IPS-20b (cell line): Measurements from ENCODE around the gene IFNA8.
A peak's percentile ranks its signal among the peaks of the same experiment; 100 is the strongest.

Source experiments
- H3K27ac ChIP-seq: one replicate; pipeline ENCODE4 v1.5.1; 2013; ENCODE audit warnings: low read length
- H3K27me3 ChIP-seq: 2 replicates; pipeline ENCODE4 v1.6.1; 2013; ENCODE audit warnings: mild to moderate bottlenecking, low read length, inconsistent platforms; ENCODE audit not compliant: insufficient read depth
- H3K36me3 ChIP-seq: 2 replicates; pipeline ENCODE4 v1.6.1; 2013; ENCODE audit warnings: low read depth, mild to moderate bottlenecking, inconsistent platforms, low read length, moderate library complexity; ENCODE audit not compliant: insufficient read depth
- H3K4me1 ChIP-seq: 2 replicates; pipeline ENCODE4 v1.6.1; 2013; ENCODE audit warnings: mild to moderate bottlenecking, control low read depth, inconsistent platforms, low read length, moderate library complexity; ENCODE audit not compliant: insufficient read depth
- H3K4me3 ChIP-seq: 2 replicates; pipeline ENCODE4 v1.5.1; 2013; ENCODE audit warnings: mild to moderate bottlenecking, low read length, inconsistent platforms
- H3K9ac ChIP-seq: 2 replicates; pipeline ENCODE4 v1.6.1; 2013; ENCODE audit warnings: low read depth, mild to moderate bottlenecking, inconsistent platforms, low read length, moderate library complexity
- H3K9me3 ChIP-seq: 2 replicates; pipeline ENCODE4 v1.6.1; 2013; ENCODE audit warnings: mild to moderate bottlenecking, low read depth, low read length, inconsistent platforms; ENCODE audit not compliant: insufficient read depth

Gene IFNA8

DNA sequence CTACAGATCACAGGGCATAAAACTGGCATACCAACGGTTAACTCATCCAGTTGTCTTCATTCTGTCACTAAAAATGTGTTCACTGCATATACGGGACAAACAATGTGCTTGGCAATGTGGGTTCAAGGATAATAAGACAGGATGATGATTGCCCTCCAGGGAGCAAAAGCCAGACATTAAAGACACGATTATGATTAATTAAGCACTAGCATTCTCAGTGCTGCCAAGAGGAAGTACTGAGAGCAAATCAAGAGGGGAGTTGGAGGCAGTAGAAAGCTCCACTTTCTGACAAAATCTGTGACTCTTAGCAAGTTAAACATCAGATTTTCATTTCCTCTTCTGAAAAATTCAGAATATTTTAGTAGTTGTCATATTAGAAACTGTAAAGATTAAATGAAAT is 9.0 kb upstream of the IFNA8 start:
- Histone ChIP-seq H3K4me1 (peaks cover 4% of the 10 kb centered on the region; the same call in 1 of the 2 replicates), H3K9ac (no peak overlapping the region), H3K27ac (no peak overlapping the region), H3K9me3 (no peaks in the 10 kb centered on the region), H3K4me3 (no peak overlapping the region), H3K27me3 (peaks cover 60% of the 10 kb centered on the region), H3K36me3 (no peaks in the 10 kb centered on the region)

DNA sequence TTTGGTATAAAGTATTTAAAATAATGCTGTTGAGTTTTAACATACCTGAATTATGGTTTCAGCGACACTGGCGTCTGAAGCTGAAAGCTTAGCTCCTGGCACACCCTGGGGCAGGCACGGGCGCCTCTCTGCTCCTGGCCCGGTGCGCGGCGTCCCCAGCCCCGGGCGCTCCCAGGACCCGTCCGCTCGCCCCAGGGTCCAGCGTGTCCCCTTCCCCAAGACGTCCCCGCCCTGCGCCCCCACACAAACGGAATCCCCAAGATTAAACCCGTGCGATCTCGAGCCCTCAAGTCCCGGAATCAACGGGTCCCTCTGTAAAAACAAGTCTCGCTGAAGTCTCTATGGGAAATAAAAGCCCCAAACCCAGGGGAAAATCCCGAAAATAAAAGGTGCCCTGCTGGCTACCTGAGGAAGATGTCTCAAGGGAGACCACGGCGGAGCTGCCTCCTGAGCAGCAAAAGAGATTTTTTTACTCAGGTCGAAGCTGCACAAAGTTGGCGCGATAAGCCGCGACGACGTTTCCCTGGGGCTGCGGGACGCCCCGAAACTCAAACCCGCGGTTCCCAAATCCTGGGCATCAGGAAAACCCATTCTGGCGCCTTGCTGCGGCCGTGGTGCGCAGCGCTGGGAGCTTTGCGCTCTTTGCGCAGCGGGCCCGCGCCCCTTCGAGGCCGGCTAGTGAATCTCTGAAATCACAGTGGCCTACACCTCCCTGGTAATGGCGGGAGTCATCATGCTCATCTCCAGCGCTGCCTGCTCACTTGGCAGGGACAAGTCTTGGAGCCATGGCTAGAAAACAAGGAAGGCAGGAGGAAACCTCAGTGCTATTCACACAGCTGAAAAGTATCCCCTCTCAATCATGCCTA is 6.3 kb upstream of the IFNA8 start:
- H3K9me3 ChIP-seq: no peaks in the 10 kb centered on the region
- peak overlapping the region; percentile 32; the same call in 1 of the 2 replicates for H3K9ac ChIP-seq
- H3K27ac ChIP-seq: no peak overlapping the region
- peak overlapping the region; percentile 70 for H3K4me3 ChIP-seq
- H3K36me3 ChIP-seq: no peaks in the 10 kb centered on the region
- peaks cover 33% of the 10 kb centered on the region for H3K27me3 ChIP-seq
- H3K4me1 ChIP-seq: peaks cover 4% of the 10 kb centered on the region; the same call in 1 of the 2 replicates

DNA sequence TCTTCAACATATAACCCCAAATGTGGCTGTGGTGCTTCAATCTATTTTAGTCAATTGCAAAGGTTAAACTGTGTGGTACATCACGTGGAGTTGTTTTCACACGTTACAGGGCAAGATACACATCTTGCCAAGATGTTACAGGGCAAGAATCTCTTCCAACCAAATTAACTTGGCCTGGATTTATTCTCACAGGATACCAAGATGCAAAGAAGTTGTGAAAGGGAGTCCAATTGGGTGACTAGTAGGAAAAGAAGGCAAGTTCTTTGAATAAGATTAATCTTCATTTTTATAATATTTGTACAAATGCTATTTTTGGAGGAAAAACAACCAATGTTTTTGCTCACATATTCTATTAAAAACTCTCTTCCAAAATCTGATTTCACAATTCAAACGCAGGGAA is 4.8 kb upstream of the IFNA8 start:
- peaks cover 32% of the 10 kb centered on the region for H3K27me3 ChIP-seq

DNA sequence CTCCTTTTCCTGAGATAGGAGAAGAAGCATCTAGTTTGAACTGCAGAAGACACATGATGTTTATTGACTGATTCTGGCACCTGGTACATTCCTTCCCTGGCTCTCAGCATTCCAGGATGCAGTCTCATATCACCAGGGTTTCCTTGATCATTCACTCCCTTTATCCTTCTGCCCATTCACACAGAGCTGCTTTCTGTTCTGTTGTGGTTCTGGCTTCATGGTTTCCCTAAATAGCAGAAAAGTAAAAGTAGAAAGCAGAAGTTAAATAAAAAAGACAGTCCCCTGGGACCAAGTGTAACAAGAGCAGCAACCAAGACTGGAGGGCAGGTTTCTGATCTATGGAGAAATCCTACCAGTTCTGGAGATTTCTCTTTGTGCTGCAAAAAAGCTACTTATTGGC is 3.2 kb downstream of the IFNA8 start:
- Histone ChIP-seq H3K9me3 (no peaks in the 10 kb centered on the region), H3K27ac (no peak overlapping the region), H3K9ac (no peak overlapping the region), H3K4me1 (no peaks in the 10 kb centered on the region), H3K27me3 (no peaks in the 10 kb centered on the region; the same call in 1 of the 2 replicates), H3K36me3 (no peaks in the 10 kb centered on the region), H3K4me3 (no peak overlapping the region)

More for the DNA sequence above, 4.8 kb upstream of the IFNA8 start:
- Histone ChIP-seq H3K4me3 (no peak overlapping the region), H3K9me3 (no peaks in the 10 kb centered on the region), H3K4me1 (peaks cover 4% of the 10 kb centered on the region; the same call in 1 of the 2 replicates), H3K27ac (no peak overlapping the region), H3K9ac (no peak overlapping the region), H3K36me3 (no peaks in the 10 kb centered on the region)

DNA sequence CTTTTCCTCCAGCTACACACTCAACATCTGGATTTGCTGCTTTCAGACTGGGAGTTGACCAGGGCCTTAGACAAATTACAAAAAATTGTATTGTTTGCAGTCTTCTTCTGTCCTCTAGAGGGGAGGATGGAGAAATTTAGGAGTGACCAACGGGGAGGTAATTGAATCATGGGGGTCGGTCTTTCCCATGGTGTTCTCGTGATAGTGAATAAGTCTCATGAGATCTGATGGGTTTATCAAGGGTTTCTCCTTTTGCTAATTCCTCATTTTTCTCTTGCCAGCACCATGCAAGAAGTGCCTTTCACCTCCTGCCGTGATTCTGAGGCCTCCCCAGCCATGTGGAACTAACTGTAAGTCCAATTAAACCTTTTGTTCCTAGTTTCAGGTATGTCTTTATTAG is 4.2 kb downstream of the IFNA8 start:
- Histone ChIP-seq H3K4me3 (no peak overlapping the region), H3K4me1 (no peaks in the 10 kb centered on the region), H3K9ac (no peak overlapping the region), H3K27me3 (no peaks in the 10 kb centered on the region; the same call in 1 of the 2 replicates), H3K9me3 (no peaks in the 10 kb centered on the region), H3K27ac (no peak overlapping the region), H3K36me3 (no peaks in the 10 kb centered on the region)

DNA sequence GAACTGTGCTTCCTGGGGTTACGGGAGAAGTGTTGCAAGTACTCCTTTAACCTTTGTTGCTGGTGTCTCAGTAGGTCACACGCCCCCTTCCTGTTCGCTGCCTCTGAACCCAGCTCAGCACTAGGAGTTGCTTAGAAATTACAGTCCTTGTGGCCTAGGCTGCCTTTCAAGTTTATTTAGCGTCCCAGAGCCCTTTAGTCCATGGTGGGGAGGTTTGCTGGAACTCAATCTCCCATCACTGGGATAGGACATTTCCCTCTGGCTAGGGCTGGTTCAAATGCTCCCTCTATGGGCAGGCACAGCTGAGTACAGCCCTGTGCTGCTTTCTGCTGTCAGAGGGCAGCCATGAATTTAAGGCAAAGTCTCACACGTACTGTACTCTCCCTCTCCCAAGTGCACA is 4.7 kb downstream of the IFNA8 start:
- Histone ChIP-seq H3K27me3 (no peaks in the 10 kb centered on the region; the same call in 1 of the 2 replicates), H3K4me1 (no peaks in the 10 kb centered on the region), H3K4me3 (no peak overlapping the region), H3K9ac (no peak overlapping the region), H3K9me3 (no peaks in the 10 kb centered on the region), H3K36me3 (no peaks in the 10 kb centered on the region), H3K27ac (no peak overlapping the region)

DNA sequence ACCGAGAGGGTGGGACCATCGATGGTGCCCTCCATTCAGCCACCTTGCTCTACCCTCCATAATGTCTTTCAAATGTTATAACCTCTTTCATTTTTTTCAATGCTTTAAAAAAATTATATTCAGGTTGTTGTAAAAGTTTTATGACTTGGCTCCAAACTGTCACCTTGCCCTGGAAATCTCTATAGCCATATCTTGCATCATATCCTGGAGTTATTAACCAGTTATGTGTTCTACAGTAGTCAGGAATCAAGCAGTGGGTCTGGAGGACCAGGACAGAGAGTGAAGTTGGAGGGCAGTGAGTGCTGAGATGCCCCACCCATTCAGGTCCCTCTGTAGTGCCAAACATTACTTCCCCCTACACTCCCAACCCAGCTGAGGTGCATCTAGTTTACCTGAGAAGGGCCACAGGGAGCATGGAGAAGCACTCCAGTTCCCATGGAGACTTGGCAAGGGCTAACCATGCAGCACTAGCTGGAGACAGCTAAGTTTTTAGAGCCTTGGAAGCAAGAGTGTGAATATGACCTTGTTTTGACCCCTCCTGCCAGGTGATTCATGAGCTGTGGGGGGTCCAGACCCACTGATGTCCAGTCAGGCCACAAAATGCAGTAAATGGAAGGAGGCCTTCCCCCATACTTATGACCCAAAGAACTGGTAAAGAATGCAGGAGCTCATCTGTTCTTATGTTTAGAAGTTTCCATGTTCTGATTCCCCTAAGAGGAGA is 5.5 kb downstream of the IFNA8 start:
- H3K9ac ChIP-seq: no peak overlapping the region
- no peaks in the 10 kb centered on the region for H3K27me3 ChIP-seq
- H3K4me3 ChIP-seq: no peak overlapping the region
- H3K9me3 ChIP-seq: no peaks in the 10 kb centered on the region
- H3K4me1 ChIP-seq: no peaks in the 10 kb centered on the region
- no peaks in the 10 kb centered on the region for H3K36me3 ChIP-seq
- no peak overlapping the region for H3K27ac ChIP-seq

DNA sequence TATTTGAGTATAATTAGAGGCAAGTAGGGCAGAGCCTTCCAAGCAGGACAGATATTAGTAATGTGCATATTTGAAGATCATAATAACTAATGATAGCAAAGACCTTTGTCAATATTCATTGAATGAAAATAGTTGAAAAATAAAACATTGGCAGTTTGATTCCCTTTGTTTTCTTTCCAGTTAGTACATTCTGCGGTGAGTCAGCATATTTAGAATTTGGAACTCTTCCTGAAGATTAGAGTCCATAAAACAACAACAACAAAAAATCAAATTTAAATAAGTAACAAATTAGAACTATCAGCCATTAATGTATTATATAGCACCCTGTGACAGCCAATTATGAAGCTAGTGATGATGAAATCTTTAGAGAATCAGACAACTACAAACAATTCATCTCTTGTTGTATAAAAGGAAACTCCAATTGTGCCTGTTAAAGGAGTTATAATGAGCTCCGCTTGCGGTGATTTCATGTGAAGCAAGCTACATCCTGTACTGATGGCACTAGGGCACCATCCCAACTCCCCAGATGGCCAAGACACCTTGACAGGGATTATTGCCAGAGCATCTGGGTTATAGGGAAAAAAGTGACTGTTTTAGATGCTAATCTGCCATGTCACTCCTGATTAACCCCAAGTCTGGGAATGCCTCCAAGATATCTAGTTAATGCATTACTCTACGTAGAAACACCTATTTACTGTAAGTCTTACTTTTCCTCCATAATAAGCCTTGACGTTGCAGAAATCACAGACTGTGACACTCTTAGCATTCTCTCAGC is 6.8 kb downstream of the IFNA8 start:
- Histone ChIP-seq H3K27ac (no peak overlapping the region), H3K9me3 (no peaks in the 10 kb centered on the region), H3K4me3 (no peak overlapping the region), H3K27me3 (no peaks in the 10 kb centered on the region), H3K4me1 (no peaks in the 10 kb centered on the region), H3K9ac (no peak overlapping the region), H3K36me3 (no peaks in the 10 kb centered on the region)

DNA sequence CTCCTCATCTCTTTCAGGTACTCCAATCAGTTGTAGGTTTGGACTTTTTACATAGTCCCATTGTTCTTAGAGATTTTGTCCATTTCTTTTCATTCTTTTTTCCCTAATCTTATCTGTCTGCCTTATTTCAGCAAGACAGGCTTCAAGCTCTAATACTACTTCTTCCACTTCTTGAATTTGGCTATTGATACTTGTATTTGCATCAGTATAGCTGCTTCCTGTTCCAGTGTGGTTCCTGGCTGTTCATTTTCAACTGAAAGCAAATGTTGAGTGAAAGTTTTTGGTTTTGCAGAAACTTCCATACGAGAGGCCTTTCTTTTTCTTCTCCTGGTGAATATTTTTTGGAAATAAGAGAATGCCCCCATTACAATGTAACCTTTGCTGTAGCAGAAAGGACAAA is 19.3 kb downstream of the IFNA8 start:
- Histone ChIP-seq H3K9ac (no peak overlapping the region), H3K4me3 (no peak overlapping the region), H3K36me3 (no peaks in the 10 kb centered on the region), H3K4me1 (peaks cover 11% of the 10 kb centered on the region; the same call in 1 of the 2 replicates), H3K27ac (no peak overlapping the region), H3K27me3 (no peaks in the 10 kb centered on the region), H3K9me3 (no peaks in the 10 kb centered on the region)

DNA sequence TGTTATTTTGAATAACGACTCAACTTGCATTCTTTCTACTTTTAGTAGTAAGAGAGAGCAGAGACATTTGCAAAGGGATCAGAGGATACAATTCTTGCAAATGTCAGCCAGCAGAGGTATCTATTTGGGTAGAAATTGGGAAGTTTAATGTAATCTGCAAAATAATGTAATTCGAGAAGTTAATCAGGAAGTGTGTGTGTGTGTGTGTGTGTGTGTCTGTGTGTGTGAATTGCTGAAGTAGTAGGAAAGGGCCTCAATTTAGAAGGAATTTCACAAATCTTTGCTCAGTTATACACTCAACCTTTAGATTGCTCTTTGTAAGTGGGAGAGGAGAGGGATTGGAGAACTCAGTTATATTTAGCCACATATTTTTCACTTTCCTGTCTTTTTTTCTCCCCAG is 20.3 kb downstream of the IFNA8 start:
- H3K9ac ChIP-seq: no peak overlapping the region
- H3K4me1 ChIP-seq: peaks cover 11% of the 10 kb centered on the region; the same call in 1 of the 2 replicates
- H3K27me3 ChIP-seq: no peaks in the 10 kb centered on the region
- H3K27ac ChIP-seq: no peak overlapping the region
- no peaks in the 10 kb centered on the region for H3K9me3 ChIP-seq
- no peak overlapping the region for H3K4me3 ChIP-seq
- no peaks in the 10 kb centered on the region for H3K36me3 ChIP-seq

DNA sequence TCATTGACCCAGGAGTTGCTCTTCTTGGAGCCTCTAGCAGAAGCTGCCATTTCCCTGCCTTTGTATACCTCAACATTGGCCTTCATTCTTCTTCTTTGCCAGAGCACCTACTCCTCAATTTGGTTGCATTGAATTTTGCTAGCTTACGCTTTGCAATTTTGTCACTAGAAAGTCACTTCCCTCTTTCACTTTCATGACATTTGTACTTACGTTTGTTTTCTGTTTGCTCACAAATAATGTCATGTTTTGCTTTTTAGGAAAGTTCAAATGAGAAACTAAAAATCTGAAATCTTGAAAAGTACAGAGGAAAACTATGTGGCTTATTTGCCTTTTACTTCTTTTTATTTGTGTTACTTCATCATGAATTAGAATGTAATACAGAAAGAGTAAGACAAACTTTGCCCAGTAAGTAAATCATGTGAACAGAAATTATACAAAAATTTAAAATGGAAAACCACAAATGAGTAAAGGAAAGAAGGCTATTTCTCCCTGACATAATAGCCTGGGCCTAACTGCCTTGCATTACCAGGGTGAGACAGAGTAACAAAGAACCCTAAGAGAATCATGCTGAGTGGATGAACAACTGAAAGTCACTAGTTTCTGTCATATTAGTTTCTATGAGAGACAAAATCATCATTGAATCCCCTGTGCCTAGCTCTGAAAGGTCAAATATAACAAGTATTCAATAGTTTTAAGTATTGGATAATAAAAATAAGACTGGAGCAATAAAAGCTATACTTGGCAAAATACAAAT is 23.9 kb downstream of the IFNA8 start:
- Histone ChIP-seq H3K4me3 (no peak overlapping the region), H3K27me3 (no peaks in the 10 kb centered on the region), H3K9me3 (no peaks in the 10 kb centered on the region), H3K36me3 (no peaks in the 10 kb centered on the region), H3K4me1 (peaks cover 11% of the 10 kb centered on the region; the same call in 1 of the 2 replicates), H3K9ac (no peak overlapping the region), H3K27ac (no peak overlapping the region)
